Natural killer cell (primary cell): ENCODE data around the gene ING3. TPM values are rescaled to one million over a fixed set of nuclear protein-coding genes. Genes with fewer than 3 reads are reported as not detected.

Experiments used
- ATAC-seq, 3 donors: fragments of 150-1000 bp in 2 of 3; fragments of 200-7000 bp in 1 of 3; cut with Tn5 transposase; 1 replicate in 1 of 3; 2 replicates in 2 of 3; pipeline ENCODE4 v1.10.0; 2021; ENCODE audit warnings: mild to moderate bottlenecking in 2 of 3, moderate library complexity in 2 of 3
- DNase-seq, 2 donors: peaks; one replicate each; pipeline versions ENCODE4 v3.0.0 to v3.0.0-alpha.2; 2013 to 2021; ENCODE audit warnings: mixed read lengths in 1 of 2
- H3K27ac ChIP-seq: one replicate; pipeline ENCODE4 v1.5.1; 2013; ENCODE audit warnings: mild to moderate bottlenecking, low read length
- H3K27me3 ChIP-seq: one replicate; pipeline ENCODE4 v1.6.1; 2013; ENCODE audit warnings: low read length; ENCODE audit not compliant: control insufficient read depth, insufficient read depth
- H3K36me3 ChIP-seq: one replicate; pipeline ENCODE4 v1.6.1; 2013; ENCODE audit warnings: low read length; ENCODE audit not compliant: control insufficient read depth, insufficient read depth
- H3K4me1 ChIP-seq: one replicate; pipeline ENCODE4 v1.6.1; 2013; ENCODE audit warnings: low read length; ENCODE audit not compliant: control insufficient read depth, insufficient read depth
- H3K4me3 ChIP-seq: one replicate; pipeline ENCODE4 v1.5.1; 2013; ENCODE audit warnings: low read length
- H3K9me3 ChIP-seq: one replicate; pipeline ENCODE4 v1.6.1; 2013; ENCODE audit warnings: low read length; ENCODE audit not compliant: control insufficient read depth, insufficient read depth
- H3K27ac Mint-ChIP-seq, 2 donors: one replicate each; pipeline ENCODE4 v1.8.0; 2022; ENCODE audit warnings: mild to moderate bottlenecking in 2 of 2, mixed read lengths in 2 of 2, moderate library complexity in 1 of 2
- H3K27me3 Mint-ChIP-seq, 2 donors: one replicate each; pipeline ENCODE4 v1.8.0; 2022; ENCODE audit warnings: low read depth in 2 of 2, mixed read lengths in 2 of 2
- H3K36me3 Mint-ChIP-seq: one replicate; pipeline ENCODE4 v1.8.0; 2022; ENCODE audit warnings: mixed read lengths
- H3K4me1 Mint-ChIP-seq, 2 donors: one replicate each; pipeline ENCODE4 v1.8.0; 2022; ENCODE audit warnings: mixed read lengths in 2 of 2
- H3K4me3 Mint-ChIP-seq: one replicate; pipeline ENCODE4 v1.8.0; 2022; ENCODE audit warnings: mild to moderate bottlenecking, moderate library complexity, mixed read lengths
- H3K9me3 Mint-ChIP-seq, 2 donors: one replicate each; pipeline ENCODE4 v1.8.0; 2022; ENCODE audit warnings: mixed read lengths in 2 of 2
- WGBS: methylation state at CpG from one replicate; pipeline ENCODE4 v1.1.7; 2013; ENCODE audit warnings: missing lambda C conversion rate; ENCODE audit not compliant: insufficient coverage; 5-methylcytosine and 5-hydroxymethylcytosine counted together
- intact Hi-C: fragments of 100-400 bp; cut with micrococcal nuclease; formaldehyde crosslinking; loops from one replicate; pipeline ENCODE4 v1.14.2; 2022
- total RNA-seq, 4 donors: library from RNA; stranded (reverse); fragments of 120-200 nt in 1 of 4; gene quantifications; one replicate each; pipeline versions ENCODE4 v1.2.3 to v1.2.4, GENCODE V29; 2013 to 2022
- TF ChIP-seq, protein P1 (sequence below): fragments of 200-600 bp; IDR thresholded peaks from one replicate; pipeline ENCODE4 v1.8.0; 2022; ENCODE audit warnings: antibody characterized with exemption

The ING3 gene
- total RNA-seq, 3 donors from 2014 or later (not counting 1 experiment from before 2014, with no cell fraction given): 45.7 to 56.2 (median 50.1) TPM

DNA sequence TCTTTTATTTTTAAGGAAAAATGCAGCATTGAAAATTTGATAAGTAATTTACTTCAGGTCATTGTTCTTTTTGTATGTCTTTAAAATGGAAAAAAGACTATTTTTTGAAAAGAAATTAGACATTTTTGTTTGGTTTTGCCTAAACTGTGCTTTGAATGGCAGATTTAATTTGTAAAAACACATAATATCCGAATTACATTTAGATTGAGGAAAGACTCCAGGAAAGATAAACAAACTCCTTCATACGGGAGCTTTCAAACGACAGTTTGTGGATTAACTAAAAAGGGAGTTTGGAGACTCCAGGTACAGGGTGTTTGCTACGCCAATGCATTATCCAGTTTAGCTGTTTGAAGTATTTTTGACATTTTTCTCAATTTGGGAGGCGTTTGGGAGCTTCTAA lies 74.0 kb downstream of the ING3 start:
- no peaks in the 10 kb centered on the region for H3K4me1 Mint-ChIP-seq
- DNase-seq (no peak), ATAC-seq (no peak)
- H3K9me3 Mint-ChIP-seq: no peaks in the 10 kb centered on the region
- Histone ChIP-seq H3K27me3 (no peaks in the 10 kb centered on the region), H3K27ac (no peak overlapping the region), H3K4me1 (no peaks in the 10 kb centered on the region), H3K9me3 (no peaks in the 10 kb centered on the region), H3K4me3 (no peak overlapping the region), H3K36me3 (no peaks in the 10 kb centered on the region)
- H3K27me3 Mint-ChIP-seq: peaks cover 6 to 31% of the 10 kb centered on the region in 2 donors
- no peaks in the 10 kb centered on the region for H3K36me3 Mint-ChIP-seq
- H3K27ac Mint-ChIP-seq: no peak overlapping the region
- TF ChIP-seq, protein P1, sequence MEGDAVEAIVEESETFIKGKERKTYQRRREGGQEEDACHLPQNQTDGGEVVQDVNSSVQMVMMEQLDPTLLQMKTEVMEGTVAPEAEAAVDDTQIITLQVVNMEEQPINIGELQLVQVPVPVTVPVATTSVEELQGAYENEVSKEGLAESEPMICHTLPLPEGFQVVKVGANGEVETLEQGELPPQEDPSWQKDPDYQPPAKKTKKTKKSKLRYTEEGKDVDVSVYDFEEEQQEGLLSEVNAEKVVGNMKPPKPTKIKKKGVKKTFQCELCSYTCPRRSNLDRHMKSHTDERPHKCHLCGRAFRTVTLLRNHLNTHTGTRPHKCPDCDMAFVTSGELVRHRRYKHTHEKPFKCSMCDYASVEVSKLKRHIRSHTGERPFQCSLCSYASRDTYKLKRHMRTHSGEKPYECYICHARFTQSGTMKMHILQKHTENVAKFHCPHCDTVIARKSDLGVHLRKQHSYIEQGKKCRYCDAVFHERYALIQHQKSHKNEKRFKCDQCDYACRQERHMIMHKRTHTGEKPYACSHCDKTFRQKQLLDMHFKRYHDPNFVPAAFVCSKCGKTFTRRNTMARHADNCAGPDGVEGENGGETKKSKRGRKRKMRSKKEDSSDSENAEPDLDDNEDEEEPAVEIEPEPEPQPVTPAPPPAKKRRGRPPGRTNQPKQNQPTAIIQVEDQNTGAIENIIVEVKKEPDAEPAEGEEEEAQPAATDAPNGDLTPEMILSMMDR: no peak
- intact Hi-C loops: no loop called here
- H3K4me3 Mint-ChIP-seq: no peak overlapping the region
- WGBS: 93% methylated on average over 3 of the region's 5 CpGs

- H3K4me3 ChIP-seq: no peak overlapping the region
- Mint-ChIP-seq H3K36me3 (no peaks in the 10 kb centered on the region), H3K4me1 (no peaks in the 10 kb centered on the region), H3K4me3 (no peak overlapping the region), H3K27ac (no peak overlapping the region), H3K27me3 (peaks cover 6 to 31% of the 10 kb centered on the region in 2 donors), H3K9me3 (no peaks in the 10 kb centered on the region)
- no peak overlapping the region for H3K27ac ChIP-seq
- WGBS: 90% methylated on average over 1 of the region's 1 CpG
- no peak for DNase-seq
- H3K9me3 ChIP-seq: no peaks in the 10 kb centered on the region
- TF ChIP-seq, protein P1: no peak
- H3K36me3 ChIP-seq: no peaks in the 10 kb centered on the region
- ATAC-seq: no peak
- intact Hi-C loops: no loop called here
- no peaks in the 10 kb centered on the region for H3K4me1 ChIP-seq
- H3K27me3 ChIP-seq: no peaks in the 10 kb centered on the region
Observed at GRCh38 chr7:121026159-121026558, 75.6 kb downstream of the ING3 start.

DNA sequence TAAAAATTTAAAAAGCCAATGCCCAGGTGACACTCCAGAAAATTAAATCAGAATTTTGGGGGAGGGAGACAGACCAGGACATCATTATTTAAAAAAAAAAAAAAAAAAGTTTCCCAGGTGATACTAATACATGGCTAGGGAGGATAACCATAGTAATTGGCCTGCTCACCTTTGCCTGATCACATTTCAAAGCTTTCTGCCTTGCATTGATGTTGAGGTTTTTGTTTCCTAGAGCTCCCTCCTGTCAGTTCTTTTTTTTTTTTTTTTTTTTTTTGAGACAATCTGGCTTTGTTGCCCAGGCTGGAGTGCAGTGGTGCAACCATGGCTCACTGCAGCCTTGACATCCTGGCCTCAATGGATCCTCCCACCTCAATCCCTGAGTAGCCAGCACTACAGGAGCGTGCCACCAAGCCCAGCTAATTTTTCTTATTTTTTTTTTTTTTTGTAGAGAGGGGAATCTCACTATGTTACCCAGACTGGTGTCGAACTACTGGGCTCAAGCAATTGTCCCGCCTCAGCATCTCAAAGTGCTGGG lies 76.1 kb downstream of the ING3 start:
- DNase-seq (no peak), ATAC-seq (no peak)
- H3K27ac ChIP-seq: no peak overlapping the region
- no peaks in the 10 kb centered on the region for H3K36me3 Mint-ChIP-seq
- H3K27me3 Mint-ChIP-seq: peaks cover 6 to 31% of the 10 kb centered on the region in 2 donors
- 82% methylated on average over 2 of the region's 3 CpGs for WGBS
- no peak overlapping the region for H3K4me3 ChIP-seq
- intact Hi-C loops: no loop called here
- no peaks in the 10 kb centered on the region for H3K27me3 ChIP-seq
- no peaks in the 10 kb centered on the region for H3K36me3 ChIP-seq
- TF ChIP-seq, protein P1: no peak
- no peak overlapping the region for H3K27ac Mint-ChIP-seq
- no peaks in the 10 kb centered on the region for H3K4me1 Mint-ChIP-seq
- no peaks in the 10 kb centered on the region for H3K9me3 Mint-ChIP-seq
- H3K4me1 ChIP-seq: no peaks in the 10 kb centered on the region
- no peak overlapping the region for H3K4me3 Mint-ChIP-seq
- H3K9me3 ChIP-seq: no peaks in the 10 kb centered on the region

Other genes starting within 250 kb of the ING3 start
- gene TSPAN12, start 92.6 kb upstream of the ING3 start, total RNA-seq: not detected
- gene CPED1, start 37.9 kb downstream of the ING3 start, total RNA-seq: 1 to 10 TPM in 1 of 3 donors, under 1 TPM in 2; 0.50 to 1.3 (median 0.96) TPM